WTC11 (cell line): Measurements from ENCODE around the gene C6orf132. TPM values are rescaled to one million over a fixed set of nuclear protein-coding genes. Genes with fewer than 3 reads are reported as not detected.

Experiments
- ATAC-seq: fragments of 200-7000 bp; cut with Tn5 transposase; 2 replicates; pipeline ENCODE4 v1.10.0; 2021; ENCODE audit warnings: mild to moderate bottlenecking, moderate library complexity
- CTCF ChIA-PET: fragments of 300-600 bp; sonication (Branson Sonifier 250); formaldehyde crosslinking; loops from one replicate; lab custom pipeline; 2021; ENCODE audit warnings: antibody characterized with exemption; lab: Charles Lee
- POLR2A ChIA-PET: fragments of 350-600 bp; sonication (Branson Sonifier 250); formaldehyde crosslinking; loops from one replicate; lab custom pipeline; 2021; ENCODE audit warnings: antibody characterized with exemption; lab: Charles Lee
- DNase-seq: peaks from one replicate; pipeline ENCODE4 v3.0.0; 2021; ENCODE audit warnings: low spot score
- H3K27ac Mint-ChIP-seq: 2 replicates; pipeline ENCODE4 v1.8.0; 2021; ENCODE audit warnings: mixed read lengths
- H3K27me3 Mint-ChIP-seq: 2 replicates; pipeline ENCODE4 v1.8.0; 2021; ENCODE audit warnings: low read depth, mild to moderate bottlenecking, moderate library complexity, mixed read lengths
- H3K36me3 Mint-ChIP-seq: 2 replicates; pipeline ENCODE4 v1.8.0; 2021; ENCODE audit warnings: mixed read lengths
- H3K4me1 Mint-ChIP-seq: 2 replicates; pipeline ENCODE4 v1.8.0; 2022; ENCODE audit warnings: mixed read lengths
- H3K4me3 Mint-ChIP-seq: 2 replicates; pipeline ENCODE4 v1.8.0; 2021; ENCODE audit warnings: mild to moderate bottlenecking, moderate library complexity, mixed read lengths
- H3K9me3 Mint-ChIP-seq: 2 replicates; pipeline ENCODE4 v1.8.0; 2021; ENCODE audit warnings: mixed read lengths
- ATF1 ChIP-seq: sonication (generic); formaldehyde crosslinking; IDR thresholded peaks from 2 replicates; pipeline ENCODE4 v1.8.1; 2023; ENCODE audit warnings: mild to moderate bottlenecking, moderate library complexity, missing genetic modification reagents
- CREB1 ChIP-seq: sonication (generic); formaldehyde crosslinking; IDR thresholded peaks from 2 replicates; pipeline ENCODE4 v1.8.0; 2023; ENCODE audit warnings: mild to moderate bottlenecking, missing genetic modification reagents
- CREM ChIP-seq: sonication (generic); formaldehyde crosslinking; IDR thresholded peaks from 2 replicates; pipeline ENCODE4 v1.8.1; 2022; ENCODE audit warnings: mild to moderate bottlenecking, missing genetic modification reagents, moderate library complexity
- ELF4 ChIP-seq: sonication (generic); formaldehyde crosslinking; IDR thresholded peaks from 2 replicates; pipeline ENCODE4 v1.8.1; 2022; ENCODE audit warnings: low read depth, mild to moderate bottlenecking, moderate library complexity, missing genetic modification reagents
- ESRRA ChIP-seq: sonication (generic); formaldehyde crosslinking; IDR thresholded peaks from 2 replicates; pipeline ENCODE4 v1.8.1; 2022; ENCODE audit warnings: mild to moderate bottlenecking, missing genetic modification reagents, borderline replicate concordance
- FOXP1 ChIP-seq: sonication (generic); formaldehyde crosslinking; IDR thresholded peaks from 2 replicates; pipeline ENCODE4 v1.8.0; 2022; ENCODE audit warnings: missing genetic modification reagents, mild to moderate bottlenecking, moderate library complexity, borderline replicate concordance
- JAZF1 ChIP-seq: fragments of 250-450 bp; sonication (Bioruptor Pico); IDR thresholded peaks from 2 replicates; pipeline ENCODE4 v1.9.0; 2021; ENCODE audit warnings: moderate library complexity, mild to moderate bottlenecking, inconsistent platforms
- JUN ChIP-seq: sonication (generic); formaldehyde crosslinking; IDR thresholded peaks from 2 replicates; pipeline ENCODE4 v1.8.0; 2023; ENCODE audit warnings: mild to moderate bottlenecking, missing genetic modification reagents
- NR2C2 ChIP-seq: sonication (generic); formaldehyde crosslinking; IDR thresholded peaks from 2 replicates; pipeline ENCODE4 v1.8.0; 2022; ENCODE audit warnings: mild to moderate bottlenecking, missing genetic modification reagents
- SMAD4 ChIP-seq: sonication (generic); formaldehyde crosslinking; IDR thresholded peaks from 2 replicates; pipeline ENCODE4 v1.8.0; 2022; ENCODE audit warnings: mild to moderate bottlenecking, missing genetic modification reagents
- TP53 ChIP-seq: sonication (generic); formaldehyde crosslinking; IDR thresholded peaks from 2 replicates; pipeline ENCODE4 v1.8.1; 2023; ENCODE audit warnings: mild to moderate bottlenecking, missing genetic modification reagents
- ZNF671 ChIP-seq: fragments of 250-450 bp; sonication (Bioruptor Pico); IDR thresholded peaks from 2 replicates; pipeline ENCODE4 v1.8.0; 2021; ENCODE audit warnings: mild to moderate bottlenecking
- total RNA-seq: library from RNA; stranded (reverse); gene quantifications from 3 replicates; pipeline ENCODE4 v1.2.3, GENCODE V29; 2021
- TF ChIP-seq, protein P1 (sequence below): sonication (generic); formaldehyde crosslinking; conservative IDR thresholded peaks from 2 replicates; pipeline ENCODE4 v1.8.1; 2023; ENCODE audit warnings: mild to moderate bottlenecking, low read depth, missing genetic modification reagents, moderate library complexity
- TF ChIP-seq, protein P2 (sequence below): sonication (generic); formaldehyde crosslinking; IDR thresholded peaks from 2 replicates; pipeline ENCODE4 v1.8.1; 2022; ENCODE audit warnings: mild to moderate bottlenecking, missing genetic modification reagents, moderate library complexity, borderline replicate concordance
- TF ChIP-seq, protein P3 (sequence below): sonication (generic); formaldehyde crosslinking; IDR thresholded peaks from 2 replicates; pipeline ENCODE4 v1.8.1; 2022; ENCODE audit warnings: low read depth, missing genetic modification reagents, borderline replicate concordance
- TF ChIP-seq, protein P4 (sequence below): sonication (generic); formaldehyde crosslinking; IDR thresholded peaks from 2 replicates; pipeline ENCODE4 v1.8.1; 2023; ENCODE audit warnings: mild to moderate bottlenecking, missing genetic modification reagents, borderline replicate concordance
- TF ChIP-seq, protein P5 (sequence below): sonication (generic); formaldehyde crosslinking; IDR thresholded peaks from 2 replicates; pipeline ENCODE4 v1.8.1; 2023; ENCODE audit warnings: mild to moderate bottlenecking, missing genetic modification reagents
- TF ChIP-seq, protein P6 (sequence below): sonication (generic); formaldehyde crosslinking; IDR thresholded peaks from 2 replicates; pipeline ENCODE4 v1.8.0; 2023; ENCODE audit warnings: missing genetic modification reagents, mild to moderate bottlenecking, borderline replicate concordance
- TF ChIP-seq, protein P7 (sequence below): fragments of 250-450 bp; sonication (Bioruptor Pico); IDR thresholded peaks from 2 replicates; pipeline ENCODE4 v1.8.0; 2021; ENCODE audit warnings: mild to moderate bottlenecking

Gene C6orf132
- total RNA-seq, 1 experiment from 2014 or later: 52.6 TPM

DNA sequence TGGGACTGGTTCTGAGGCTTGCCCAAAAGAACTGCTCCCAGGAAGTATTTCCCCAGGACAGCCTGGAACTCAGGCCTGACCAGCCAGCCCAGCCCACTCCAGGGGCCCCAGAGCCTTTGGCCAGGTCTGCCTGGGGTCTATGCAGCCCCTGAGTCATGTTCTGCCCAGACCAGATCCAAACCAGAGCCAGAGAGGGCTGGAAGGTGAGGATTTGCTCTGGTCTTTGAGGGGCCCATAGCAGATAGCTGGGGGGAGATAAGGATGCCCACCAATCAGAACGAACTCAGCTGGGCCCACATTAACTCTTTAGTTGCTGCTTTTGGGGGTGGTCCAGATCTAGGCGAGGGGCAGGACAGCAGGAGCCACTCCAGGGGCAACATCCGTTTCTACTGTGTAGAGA is 16.8 kb downstream of the C6orf132 start (continued):
- TF ChIP-seq, protein P1, sequence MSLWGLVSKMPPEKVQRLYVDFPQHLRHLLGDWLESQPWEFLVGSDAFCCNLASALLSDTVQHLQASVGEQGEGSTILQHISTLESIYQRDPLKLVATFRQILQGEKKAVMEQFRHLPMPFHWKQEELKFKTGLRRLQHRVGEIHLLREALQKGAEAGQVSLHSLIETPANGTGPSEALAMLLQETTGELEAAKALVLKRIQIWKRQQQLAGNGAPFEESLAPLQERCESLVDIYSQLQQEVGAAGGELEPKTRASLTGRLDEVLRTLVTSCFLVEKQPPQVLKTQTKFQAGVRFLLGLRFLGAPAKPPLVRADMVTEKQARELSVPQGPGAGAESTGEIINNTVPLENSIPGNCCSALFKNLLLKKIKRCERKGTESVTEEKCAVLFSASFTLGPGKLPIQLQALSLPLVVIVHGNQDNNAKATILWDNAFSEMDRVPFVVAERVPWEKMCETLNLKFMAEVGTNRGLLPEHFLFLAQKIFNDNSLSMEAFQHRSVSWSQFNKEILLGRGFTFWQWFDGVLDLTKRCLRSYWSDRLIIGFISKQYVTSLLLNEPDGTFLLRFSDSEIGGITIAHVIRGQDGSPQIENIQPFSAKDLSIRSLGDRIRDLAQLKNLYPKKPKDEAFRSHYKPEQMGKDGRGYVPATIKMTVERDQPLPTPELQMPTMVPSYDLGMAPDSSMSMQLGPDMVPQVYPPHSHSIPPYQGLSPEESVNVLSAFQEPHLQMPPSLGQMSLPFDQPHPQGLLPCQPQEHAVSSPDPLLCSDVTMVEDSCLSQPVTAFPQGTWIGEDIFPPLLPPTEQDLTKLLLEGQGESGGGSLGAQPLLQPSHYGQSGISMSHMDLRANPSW (CRISPR knock-in tag): no peak
- TF ChIP-seq, protein P2, sequence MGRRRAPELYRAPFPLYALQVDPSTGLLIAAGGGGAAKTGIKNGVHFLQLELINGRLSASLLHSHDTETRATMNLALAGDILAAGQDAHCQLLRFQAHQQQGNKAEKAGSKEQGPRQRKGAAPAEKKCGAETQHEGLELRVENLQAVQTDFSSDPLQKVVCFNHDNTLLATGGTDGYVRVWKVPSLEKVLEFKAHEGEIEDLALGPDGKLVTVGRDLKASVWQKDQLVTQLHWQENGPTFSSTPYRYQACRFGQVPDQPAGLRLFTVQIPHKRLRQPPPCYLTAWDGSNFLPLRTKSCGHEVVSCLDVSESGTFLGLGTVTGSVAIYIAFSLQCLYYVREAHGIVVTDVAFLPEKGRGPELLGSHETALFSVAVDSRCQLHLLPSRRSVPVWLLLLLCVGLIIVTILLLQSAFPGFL (CRISPR knock-in tag): no peak
- no peak for TF ChIP-seq CREB1
- no peak for TF ChIP-seq JAZF1 (CRISPR knock-in tag)
- TF ChIP-seq TP53: no peak
- TF ChIP-seq, protein P3, sequence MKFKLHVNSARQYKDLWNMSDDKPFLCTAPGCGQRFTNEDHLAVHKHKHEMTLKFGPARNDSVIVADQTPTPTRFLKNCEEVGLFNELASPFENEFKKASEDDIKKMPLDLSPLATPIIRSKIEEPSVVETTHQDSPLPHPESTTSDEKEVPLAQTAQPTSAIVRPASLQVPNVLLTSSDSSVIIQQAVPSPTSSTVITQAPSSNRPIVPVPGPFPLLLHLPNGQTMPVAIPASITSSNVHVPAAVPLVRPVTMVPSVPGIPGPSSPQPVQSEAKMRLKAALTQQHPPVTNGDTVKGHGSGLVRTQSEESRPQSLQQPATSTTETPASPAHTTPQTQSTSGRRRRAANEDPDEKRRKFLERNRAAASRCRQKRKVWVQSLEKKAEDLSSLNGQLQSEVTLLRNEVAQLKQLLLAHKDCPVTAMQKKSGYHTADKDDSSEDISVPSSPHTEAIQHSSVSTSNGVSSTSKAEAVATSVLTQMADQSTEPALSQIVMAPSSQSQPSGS (CRISPR knock-in tag): no peak
- TF ChIP-seq FOXP1 (CRISPR knock-in tag): no peak
- no peak for TF ChIP-seq NR2C2 (CRISPR knock-in tag)
- TF ChIP-seq, protein P4, sequence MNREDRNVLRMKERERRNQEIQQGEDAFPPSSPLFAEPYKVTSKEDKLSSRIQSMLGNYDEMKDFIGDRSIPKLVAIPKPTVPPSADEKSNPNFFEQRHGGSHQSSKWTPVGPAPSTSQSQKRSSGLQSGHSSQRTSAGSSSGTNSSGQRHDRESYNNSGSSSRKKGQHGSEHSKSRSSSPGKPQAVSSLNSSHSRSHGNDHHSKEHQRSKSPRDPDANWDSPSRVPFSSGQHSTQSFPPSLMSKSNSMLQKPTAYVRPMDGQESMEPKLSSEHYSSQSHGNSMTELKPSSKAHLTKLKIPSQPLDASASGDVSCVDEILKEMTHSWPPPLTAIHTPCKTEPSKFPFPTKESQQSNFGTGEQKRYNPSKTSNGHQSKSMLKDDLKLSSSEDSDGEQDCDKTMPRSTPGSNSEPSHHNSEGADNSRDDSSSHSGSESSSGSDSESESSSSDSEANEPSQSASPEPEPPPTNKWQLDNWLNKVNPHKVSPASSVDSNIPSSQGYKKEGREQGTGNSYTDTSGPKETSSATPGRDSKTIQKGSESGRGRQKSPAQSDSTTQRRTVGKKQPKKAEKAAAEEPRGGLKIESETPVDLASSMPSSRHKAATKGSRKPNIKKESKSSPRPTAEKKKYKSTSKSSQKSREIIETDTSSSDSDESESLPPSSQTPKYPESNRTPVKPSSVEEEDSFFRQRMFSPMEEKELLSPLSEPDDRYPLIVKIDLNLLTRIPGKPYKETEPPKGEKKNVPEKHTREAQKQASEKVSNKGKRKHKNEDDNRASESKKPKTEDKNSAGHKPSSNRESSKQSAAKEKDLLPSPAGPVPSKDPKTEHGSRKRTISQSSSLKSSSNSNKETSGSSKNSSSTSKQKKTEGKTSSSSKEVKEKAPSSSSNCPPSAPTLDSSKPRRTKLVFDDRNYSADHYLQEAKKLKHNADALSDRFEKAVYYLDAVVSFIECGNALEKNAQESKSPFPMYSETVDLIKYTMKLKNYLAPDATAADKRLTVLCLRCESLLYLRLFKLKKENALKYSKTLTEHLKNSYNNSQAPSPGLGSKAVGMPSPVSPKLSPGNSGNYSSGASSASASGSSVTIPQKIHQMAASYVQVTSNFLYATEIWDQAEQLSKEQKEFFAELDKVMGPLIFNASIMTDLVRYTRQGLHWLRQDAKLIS (CRISPR knock-in tag): no peak
- TF ChIP-seq, protein P5, sequence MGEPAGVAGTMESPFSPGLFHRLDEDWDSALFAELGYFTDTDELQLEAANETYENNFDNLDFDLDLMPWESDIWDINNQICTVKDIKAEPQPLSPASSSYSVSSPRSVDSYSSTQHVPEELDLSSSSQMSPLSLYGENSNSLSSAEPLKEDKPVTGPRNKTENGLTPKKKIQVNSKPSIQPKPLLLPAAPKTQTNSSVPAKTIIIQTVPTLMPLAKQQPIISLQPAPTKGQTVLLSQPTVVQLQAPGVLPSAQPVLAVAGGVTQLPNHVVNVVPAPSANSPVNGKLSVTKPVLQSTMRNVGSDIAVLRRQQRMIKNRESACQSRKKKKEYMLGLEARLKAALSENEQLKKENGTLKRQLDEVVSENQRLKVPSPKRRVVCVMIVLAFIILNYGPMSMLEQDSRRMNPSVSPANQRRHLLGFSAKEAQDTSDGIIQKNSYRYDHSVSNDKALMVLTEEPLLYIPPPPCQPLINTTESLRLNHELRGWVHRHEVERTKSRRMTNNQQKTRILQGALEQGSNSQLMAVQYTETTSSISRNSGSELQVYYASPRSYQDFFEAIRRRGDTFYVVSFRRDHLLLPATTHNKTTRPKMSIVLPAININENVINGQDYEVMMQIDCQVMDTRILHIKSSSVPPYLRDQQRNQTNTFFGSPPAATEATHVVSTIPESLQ (CRISPR knock-in tag): no peak
- no peak for TF ChIP-seq CREM (CRISPR knock-in tag)

DNA sequence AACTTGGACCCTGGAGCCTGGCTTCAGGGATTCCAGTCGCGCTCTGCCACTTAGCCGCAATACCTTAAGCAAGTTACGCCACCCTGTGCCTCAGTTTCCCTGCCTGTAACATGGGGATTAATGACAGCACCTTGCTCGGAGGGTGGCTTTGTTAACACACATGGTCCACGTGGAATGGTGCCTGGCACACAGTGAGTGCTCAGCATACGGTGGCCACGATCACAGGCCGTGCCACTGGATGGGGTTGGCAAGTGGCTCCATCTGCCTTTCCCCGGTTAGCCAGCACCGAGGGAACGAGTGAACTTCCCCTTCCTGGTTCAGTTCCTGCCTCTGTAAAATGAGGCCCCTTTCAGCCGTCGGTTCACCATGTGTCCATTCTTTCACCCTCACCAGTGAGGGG is 17.2 kb downstream of the C6orf132 start:
- Mint-ChIP-seq H3K36me3 (peaks cover 57% of the 10 kb centered on the region), H3K4me3 (no peak overlapping the region), H3K4me1 (no peaks in the 10 kb centered on the region), H3K27me3 (no peaks in the 10 kb centered on the region), H3K27ac (no peak overlapping the region), H3K9me3 (no peaks in the 10 kb centered on the region)
- ATAC-seq (no peak), DNase-seq (no peak)
- ChIA-PET POLR2A (interaction anchor here (1.1 kb wide), 1 partner anchor 17 kb away, joined by 4 read pairs; the partner anchor contains the start of gene C6orf132), CTCF (interaction anchor here (1.0 to 1.4 kb wide), 2 partner anchors 21 to 38 kb away, joined by 3 to 4 read pairs; no protein-coding TSS in a partner anchor)
- no peak for TF ChIP-seq ELF4 (CRISPR knock-in tag)
- TF ChIP-seq ATF1 (CRISPR knock-in tag): no peak
- TF ChIP-seq, protein P6, sequence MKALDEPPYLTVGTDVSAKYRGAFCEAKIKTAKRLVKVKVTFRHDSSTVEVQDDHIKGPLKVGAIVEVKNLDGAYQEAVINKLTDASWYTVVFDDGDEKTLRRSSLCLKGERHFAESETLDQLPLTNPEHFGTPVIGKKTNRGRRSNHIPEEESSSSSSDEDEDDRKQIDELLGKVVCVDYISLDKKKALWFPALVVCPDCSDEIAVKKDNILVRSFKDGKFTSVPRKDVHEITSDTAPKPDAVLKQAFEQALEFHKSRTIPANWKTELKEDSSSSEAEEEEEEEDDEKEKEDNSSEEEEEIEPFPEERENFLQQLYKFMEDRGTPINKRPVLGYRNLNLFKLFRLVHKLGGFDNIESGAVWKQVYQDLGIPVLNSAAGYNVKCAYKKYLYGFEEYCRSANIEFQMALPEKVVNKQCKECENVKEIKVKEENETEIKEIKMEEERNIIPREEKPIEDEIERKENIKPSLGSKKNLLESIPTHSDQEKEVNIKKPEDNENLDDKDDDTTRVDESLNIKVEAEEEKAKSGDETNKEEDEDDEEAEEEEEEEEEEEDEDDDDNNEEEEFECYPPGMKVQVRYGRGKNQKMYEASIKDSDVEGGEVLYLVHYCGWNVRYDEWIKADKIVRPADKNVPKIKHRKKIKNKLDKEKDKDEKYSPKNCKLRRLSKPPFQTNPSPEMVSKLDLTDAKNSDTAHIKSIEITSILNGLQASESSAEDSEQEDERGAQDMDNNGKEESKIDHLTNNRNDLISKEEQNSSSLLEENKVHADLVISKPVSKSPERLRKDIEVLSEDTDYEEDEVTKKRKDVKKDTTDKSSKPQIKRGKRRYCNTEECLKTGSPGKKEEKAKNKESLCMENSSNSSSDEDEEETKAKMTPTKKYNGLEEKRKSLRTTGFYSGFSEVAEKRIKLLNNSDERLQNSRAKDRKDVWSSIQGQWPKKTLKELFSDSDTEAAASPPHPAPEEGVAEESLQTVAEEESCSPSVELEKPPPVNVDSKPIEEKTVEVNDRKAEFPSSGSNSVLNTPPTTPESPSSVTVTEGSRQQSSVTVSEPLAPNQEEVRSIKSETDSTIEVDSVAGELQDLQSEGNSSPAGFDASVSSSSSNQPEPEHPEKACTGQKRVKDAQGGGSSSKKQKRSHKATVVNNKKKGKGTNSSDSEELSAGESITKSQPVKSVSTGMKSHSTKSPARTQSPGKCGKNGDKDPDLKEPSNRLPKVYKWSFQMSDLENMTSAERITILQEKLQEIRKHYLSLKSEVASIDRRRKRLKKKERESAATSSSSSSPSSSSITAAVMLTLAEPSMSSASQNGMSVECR: no peak
- no peak for TF ChIP-seq SMAD4 (CRISPR knock-in tag)
- no peak for TF ChIP-seq ZNF671 (CRISPR knock-in tag)
- no peak for TF ChIP-seq JUN (CRISPR knock-in tag)
- TF ChIP-seq ESRRA (CRISPR knock-in tag): no peak
- TF ChIP-seq, protein P7, sequence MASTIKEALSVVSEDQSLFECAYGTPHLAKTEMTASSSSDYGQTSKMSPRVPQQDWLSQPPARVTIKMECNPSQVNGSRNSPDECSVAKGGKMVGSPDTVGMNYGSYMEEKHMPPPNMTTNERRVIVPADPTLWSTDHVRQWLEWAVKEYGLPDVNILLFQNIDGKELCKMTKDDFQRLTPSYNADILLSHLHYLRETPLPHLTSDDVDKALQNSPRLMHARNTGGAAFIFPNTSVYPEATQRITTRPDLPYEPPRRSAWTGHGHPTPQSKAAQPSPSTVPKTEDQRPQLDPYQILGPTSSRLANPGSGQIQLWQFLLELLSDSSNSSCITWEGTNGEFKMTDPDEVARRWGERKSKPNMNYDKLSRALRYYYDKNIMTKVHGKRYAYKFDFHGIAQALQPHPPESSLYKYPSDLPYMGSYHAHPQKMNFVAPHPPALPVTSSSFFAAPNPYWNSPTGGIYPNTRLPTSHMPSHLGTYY (CRISPR knock-in tag): no peak
